Measurements from ENCODE around the gene HES7.
A peak's percentile ranks its signal among the peaks of the same experiment; 100 is the strongest.
"Not testable (repeated sequence)": the region's sequence is repeated elsewhere in the genome, so short reads cannot be mapped to it uniquely, and the experiment has no call there.

The HES7 gene

GRCh38 chr17:8123695-8124349 is at the start of gene HES7:
Gene HES7, minus strand, starts transcription at chr17:8124106. Its CDS starts 22 bp downstream, at chr17:8124084.
- DNase-seq: no peak

- peak; percentile 87 for DNase-seq
Measured at GRCh38 chr17:8173056-8173870, 49.4 kb upstream of the HES7 start.

GRCh38 chr17:8170186-8170585 is 46.3 kb upstream of the HES7 start:
- not testable (repeated sequence) for DNase-seq

- DNase-seq: no peak
Measured at GRCh38 chr17:8167526-8167925, 43.6 kb upstream of the HES7 start.

- DNase-seq: no peak
Measured at GRCh38 chr17:8166731-8167130, 42.8 kb upstream of the HES7 start.

- no peak for DNase-seq
Measured at GRCh38 chr17:8164815-8165131, 40.9 kb upstream of the HES7 start.

- no peak for DNase-seq
Measured at GRCh38 chr17:8163978-8164814, 40.3 kb upstream of the HES7 start.

- no peak for DNase-seq
Measured at GRCh38 chr17:8162997-8163977, 39.4 kb upstream of the HES7 start.

GRCh38 chr17:8162233-8162996 is 38.5 kb upstream of the HES7 start, which contains the start of gene VAMP2:
Gene VAMP2, minus strand, starts transcription at chr17:8162948. Its CDS starts 69 bp downstream, at chr17:8162879.
- DNase-seq: peak; percentile 44

GRCh38 chr17:8161289-8162232 is 37.7 kb upstream of the HES7 start:
- no peak for DNase-seq

GRCh38 chr17:8160741-8161221 is 36.9 kb upstream of the HES7 start:
- DNase-seq: no peak

GRCh38 chr17:8160224-8160577 is 36.3 kb upstream of the HES7 start:
- no peak for DNase-seq

- DNase-seq: no peak
Measured at GRCh38 chr17:8159459-8160223, 35.7 kb upstream of the HES7 start.

GRCh38 chr17:8159032-8159400 is 35.1 kb upstream of the HES7 start:
- DNase-seq: no peak

- DNase-seq: peak; percentile 66
Measured at GRCh38 chr17:8158267-8159031, 34.5 kb upstream of the HES7 start.

- DNase-seq: peak; percentile 100
Measured at GRCh38 chr17:8156246-8156992, 32.5 kb upstream of the HES7 start.

GRCh38 chr17:8155996-8156245 is 32.0 kb upstream of the HES7 start:
- DNase-seq: no peak
